Hepatocyte (in vitro differentiated cells): ENCODE data around the gene IARS1.

Experiments used
- CTCF ChIP-seq: fragments of 200-600 bp; sonication (generic); IDR thresholded peaks from 2 replicates; pipeline ENCODE4 v1.5.1; 2016; ENCODE audit warnings: antibody characterized with exemption, mild to moderate bottlenecking; ENCODE audit not compliant: poor library complexity
- EZH2 ChIP-seq: fragments of 200-600 bp; sonication (generic); IDR thresholded peaks from 2 replicates; pipeline ENCODE4 v1.6.1; 2016; ENCODE audit warnings: antibody characterized with exemption, mild to moderate bottlenecking, borderline replicate concordance
- EZH2phosphoT487 ChIP-seq: fragments of 200-600 bp; sonication (generic); IDR thresholded peaks from one replicate; pipeline ENCODE4 v1.6.1; 2018; ENCODE audit warnings: antibody characterized with exemption, mild to moderate bottlenecking, low read depth, moderate library complexity; ENCODE audit not compliant: unreplicated experiment, severe bottlenecking

DNA sequence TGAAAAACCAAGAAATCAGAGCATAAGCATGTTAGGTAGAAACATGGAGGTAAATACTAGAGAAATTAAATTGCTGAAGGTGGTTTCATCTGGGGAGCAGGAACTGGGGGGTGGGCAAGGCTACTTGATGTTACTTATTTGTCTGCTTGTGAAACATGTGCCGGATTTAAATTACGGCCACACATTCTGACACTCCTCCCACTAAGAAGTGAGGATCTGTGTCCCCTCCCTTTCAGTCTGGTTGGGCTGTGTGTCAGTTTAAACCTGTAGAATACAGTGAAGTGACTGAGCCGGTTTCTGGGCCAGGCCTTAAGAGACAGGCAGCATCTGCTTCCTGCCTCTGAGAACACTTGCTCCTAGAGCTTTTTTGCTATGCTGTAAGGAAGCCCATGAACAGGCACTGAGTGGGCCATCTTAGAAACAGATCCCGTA is 2.3 kb upstream of the IARS1 start:
- no peak for TF ChIP-seq CTCF
- TF ChIP-seq EZH2phosphoT487 = no peak
- no peak for TF ChIP-seq EZH2
